Gastrocnemius medialis (tissue), 4 donors: ENCODE measurements around the gene ATP13A3. TPM values are rescaled to one million over a fixed set of nuclear protein-coding genes. Genes with fewer than 3 reads are reported as not detected.

ENCODE experiments used
- ATAC-seq, 2 donors: fragments of 150-250 bp; one replicate each; pipeline ENCODE4 v1.9.1; 2016
- DNase-seq, 2 donors: peaks; one replicate each; pipeline ENCODE4 v3.0.0-alpha.2; 2019
- H3K27ac ChIP-seq, 4 donors: fragments of 200-600 bp; sonication (generic); 1 replicate in 1 of 4; 2 replicates in 3 of 4; pipeline ENCODE4 v1.5.1; 2016 to 2018; ENCODE audit warnings: mild to moderate bottlenecking in 2 of 4, moderate library complexity in 1 of 4
- H3K27me3 ChIP-seq, 3 donors: fragments of 200-600 bp; sonication (generic) in 2 of 3; 1 replicate in 1 of 3; 2 replicates in 2 of 3; pipeline versions ENCODE4 v1.5.1 to v1.6.0; 2016 to 2019; ENCODE audit warnings: mild to moderate bottlenecking in 1 of 3, moderate library complexity in 1 of 3
- H3K36me3 ChIP-seq, 2 donors: fragments of 200-600 bp; sonication (generic) in 1 of 2; one replicate each; pipeline ENCODE4 v1.5.1; 2017 to 2018
- H3K4me1 ChIP-seq, 2 donors: fragments of 200-600 bp; sonication (generic) in 1 of 2; one replicate each; pipeline ENCODE4 v1.5.1; 2016 to 2017; ENCODE audit warnings: mild to moderate bottlenecking in 2 of 2
- H3K4me3 ChIP-seq, 4 donors: fragments of 200-600 bp; sonication (generic) in 3 of 4; 1 replicate in 1 of 4; 2 replicates in 3 of 4; pipeline ENCODE4 v1.5.1; 2016 to 2019; ENCODE audit warnings: mild to moderate bottlenecking in 2 of 4
- H3K9me3 ChIP-seq, 3 donors: fragments of 200-600 bp; sonication (generic) in 2 of 3; 1 replicate in 1 of 3; 2 replicates in 2 of 3; pipeline ENCODE4 v1.5.1; 2016 to 2019
- CTCF ChIP-seq, 5 experiments: fragments of 450-650 bp in 3 of 5; fragments of 200-600 bp in 2 of 5; sonication (generic) in 2 of 5; IDR thresholded peaks in 4 of 5; conservative IDR thresholded peaks in 1 of 5; 1 replicate in 4 of 5; 2 replicates in 1 of 5; pipeline ENCODE4 v1.5.1; 2016 to 2019; ENCODE audit warnings: antibody characterized with exemption in 5 of 5, mild to moderate bottlenecking in 3 of 5, moderate library complexity in 3 of 5
- POLR2A ChIP-seq, 2 donors: fragments of 450-650 bp; IDR thresholded peaks; one replicate each; pipeline ENCODE4 v1.6.1; 2017; ENCODE audit warnings: antibody characterized with exemption in 2 of 2, mild to moderate bottlenecking in 2 of 2, moderate library complexity in 2 of 2
- in situ Hi-C, 4 donors: fragments of 200-750 bp; cut with MboI; loops; one replicate each; pipeline versions ENCODE4 v1.15.0 to v1.8.0; 2017; ENCODE audit warnings: low sequenced_read_pairs in 4 of 4
- intact Hi-C: fragments of 100-400 bp; cut with DNase I; formaldehyde crosslinking; loops from one replicate; pipeline ENCODE4 v1.15.1; 2023; ENCODE audit warnings: low total_unique reads
- total RNA-seq, 4 donors: library from RNA; depleted of rRNA; stranded (reverse); fragments of >200 nt; gene quantifications; one replicate each; pipeline versions ENCODE4 v1.1.0 to v1.2.3, GENCODE V29; 2016

ATP13A3 gene
- total RNA-seq, 4 donors from 2014 or later = 31.8 to 90.2 (median 57.3) TPM

GRCh38 chr3:194373028-194373427, 113.8 kb downstream of the ATP13A3 start:
- intact Hi-C loops = no loop called here
- DNase-seq (no peak), ATAC-seq (no peak)
- no peaks in the 10 kb centered on the region for H3K9me3 ChIP-seq
- peaks cover 13 to 26% (median 22%) of the 10 kb centered on the region in 3 donors for H3K27me3 ChIP-seq
- in situ Hi-C loops = no loop called here
- no peaks in the 10 kb centered on the region for H3K36me3 ChIP-seq
- H3K4me3 ChIP-seq = no peak overlapping the region
- H3K27ac ChIP-seq = no peak overlapping the region
- no peak for TF ChIP-seq CTCF (IDR thresholded peaks at IDR 0.05 in 4 of 5, conservative IDR thresholded peaks at IDR 0.05 in 1 of 5)
- no peak for TF ChIP-seq POLR2A (IDR thresholded peaks at IDR 0.05)
- no peaks in the 10 kb centered on the region for H3K4me1 ChIP-seq

GRCh38 chr3:194370753-194371152, 116.0 kb downstream of the ATP13A3 start:
- Histone ChIP-seq H3K9me3 (no peaks in the 10 kb centered on the region), H3K4me1 (no peaks in the 10 kb centered on the region), H3K36me3 (no peaks in the 10 kb centered on the region), H3K27ac (no peak overlapping the region), H3K4me3 (no peak overlapping the region), H3K27me3 (peaks cover 8 to 29% (median 10%) of the 10 kb centered on the region in 3 donors)
- TF ChIP-seq CTCF (IDR thresholded peaks at IDR 0.05 in 4 of 5, conservative IDR thresholded peaks at IDR 0.05 in 1 of 5) (no peak), POLR2A (IDR thresholded peaks at IDR 0.05) (no peak)
- intact Hi-C loops (no loop called here), in situ Hi-C loops (no loop called here)
- DNase-seq (no peak), ATAC-seq (no peak)

GRCh38 chr3:194369522-194370279, 117.1 kb downstream of the ATP13A3 start, which contains the start of gene LRRC15:
LRRC15 (minus strand) TSS chr3:194369743; CDS start chr3:194361043, 8,700 bp downstream.
- H3K4me1 ChIP-seq = peaks cover 0 to 6% of the 10 kb centered on the region in 2 donors
- TF ChIP-seq CTCF (IDR thresholded peaks at IDR 0.05 in 4 of 5, conservative IDR thresholded peaks at IDR 0.05 in 1 of 5) = no peak
- TF ChIP-seq POLR2A (IDR thresholded peaks at IDR 0.05) = no peak
- H3K9me3 ChIP-seq = no peaks in the 10 kb centered on the region
- in situ Hi-C loops = no loop called here
- intact Hi-C loops = no loop called here
- no peak within 1 kb of the TSS for H3K4me3 ChIP-seq
- no peak within 1 kb of the TSS for H3K27ac ChIP-seq
- H3K36me3 ChIP-seq = no peaks in the 10 kb centered on the region
- H3K27me3 ChIP-seq = peaks cover 8 to 29% (median 10%) of the 10 kb centered on the region in 3 donors
- DNase-seq = no peak
- ATAC-seq = no peak

GRCh38 chr3:194368918-194369317, 117.9 kb downstream of the ATP13A3 start:
- intact Hi-C loops (no loop called here), in situ Hi-C loops (no loop called here)
- no peak for ATAC-seq
- TF ChIP-seq CTCF (IDR thresholded peaks at IDR 0.05 in 4 of 5, conservative IDR thresholded peaks at IDR 0.05 in 1 of 5) (no peak), POLR2A (IDR thresholded peaks at IDR 0.05) (no peak)
- no peak for DNase-seq
- H3K27ac ChIP-seq = no peak overlapping the region
- no peaks in the 10 kb centered on the region for H3K36me3 ChIP-seq
- H3K9me3 ChIP-seq = no peaks in the 10 kb centered on the region
- H3K4me1 ChIP-seq = peaks cover 0 to 12% of the 10 kb centered on the region in 2 donors
- no peak overlapping the region for H3K4me3 ChIP-seq
- H3K27me3 ChIP-seq = peaks cover 8 to 29% (median 10%) of the 10 kb centered on the region in 3 donors
